GM23338 (cell line): ENCODE results near the gene ADA.

ENCODE experiments used
- CREB1 ChIP-seq: fragments of 250-450 bp; sonication (Bioruptor Pico); IDR thresholded peaks from 2 replicates; pipeline ENCODE4 v1.5.0; 2020; ENCODE audit warnings: low read depth, mild to moderate bottlenecking, moderate library complexity
- CTCF ChIP-seq, 2 experiments: fragments of 200-600 bp in 1 of 2; sonication (generic) in 1 of 2; conservative IDR thresholded peaks; 2 replicates each; pipeline versions ENCODE4 v1.5.1 to v1.6.1; 2016 to 2017; ENCODE audit warnings: antibody characterized with exemption in 2 of 2, low read depth in 2 of 2, mild to moderate bottlenecking in 2 of 2, moderate library complexity in 1 of 2
- ETS1 ChIP-seq: IDR thresholded peaks from 2 replicates; pipeline ENCODE4 v1.6.1; 2016; ENCODE audit warnings: antibody characterized with exemption
- EZH2 ChIP-seq: fragments of 200-600 bp; sonication (generic); IDR thresholded peaks from one replicate; pipeline ENCODE4 v1.8.0; 2017; ENCODE audit warnings: antibody characterized with exemption, mild to moderate bottlenecking, low read depth; ENCODE audit not compliant: unreplicated experiment
- EZH2phosphoT487 ChIP-seq: fragments of 200-600 bp; sonication (generic); IDR thresholded peaks from one replicate; pipeline ENCODE4 v1.8.1; 2018; ENCODE audit warnings: antibody characterized with exemption; ENCODE audit not compliant: unreplicated experiment
- JUNB ChIP-seq: IDR thresholded peaks from one replicate; pipeline ENCODE4 v1.6.1; 2016; ENCODE audit warnings: antibody characterized with exemption; ENCODE audit not compliant: unreplicated experiment
- NANOG ChIP-seq: IDR thresholded peaks from 2 replicates; pipeline ENCODE4 v1.6.1; 2016; ENCODE audit warnings: antibody characterized with exemption, borderline replicate concordance
- POLR2AphosphoS5 ChIP-seq: IDR thresholded peaks from 2 replicates; pipeline ENCODE4 v1.6.1; 2016; ENCODE audit warnings: antibody characterized with exemption, low read depth
- REST ChIP-seq: IDR thresholded peaks from one replicate; pipeline ENCODE4 v1.6.1; 2018; ENCODE audit warnings: antibody characterized with exemption; ENCODE audit not compliant: unreplicated experiment
- STAT1 ChIP-seq: IDR thresholded peaks from one replicate; pipeline ENCODE4 v1.6.1; 2016; ENCODE audit warnings: antibody characterized with exemption; ENCODE audit not compliant: unreplicated experiment
- ZNF114 ChIP-seq: fragments of 250-450 bp; sonication (Bioruptor Pico); IDR thresholded peaks from 2 replicates; pipeline ENCODE4 v1.5.0; 2020; ENCODE audit warnings: mild to moderate bottlenecking, moderate library complexity
- ZNF331 ChIP-seq: fragments of 250-450 bp; sonication (Bioruptor Pico); IDR thresholded peaks from 2 replicates; pipeline ENCODE4 v1.5.0; 2020; ENCODE audit warnings: low read depth, mild to moderate bottlenecking, moderate library complexity

DNA sequence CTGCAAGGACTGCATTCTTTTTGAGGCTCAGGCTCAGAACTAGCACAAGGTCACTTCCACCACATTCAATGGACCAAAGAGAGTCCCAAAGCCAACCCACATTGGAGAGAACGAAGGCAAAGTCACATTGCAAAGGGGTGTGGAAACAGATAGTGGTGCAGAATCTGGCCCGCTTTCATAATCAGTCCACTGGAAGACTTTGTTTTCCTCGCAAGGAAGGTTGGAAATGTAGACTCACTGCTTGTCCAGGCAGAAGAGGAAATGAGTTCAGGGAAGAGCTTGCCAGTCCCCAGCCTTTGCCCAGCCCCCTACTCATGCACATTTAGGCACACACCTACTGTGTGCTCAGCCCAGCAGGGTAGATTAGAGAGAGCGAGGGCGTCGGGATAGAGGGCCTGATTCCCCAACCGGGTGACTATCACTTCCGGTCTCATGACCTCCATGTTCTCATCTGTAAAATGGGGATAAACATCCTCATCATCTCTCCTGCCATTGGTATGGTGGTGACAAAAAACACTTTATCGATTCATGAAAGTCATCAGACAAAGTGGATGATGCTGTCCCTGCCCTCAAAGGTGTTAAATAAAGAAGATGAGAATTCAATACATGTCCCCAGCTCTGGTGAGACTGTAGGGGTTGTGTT lies 39.4 kb upstream of the ADA start:
- no peak for TF ChIP-seq CTCF (conservative IDR thresholded peaks at IDR 0.05; ENCODE audit: low read depth in 2 of 2)
- no peak for TF ChIP-seq CREB1 (CRISPR knock-in tag)
- TF ChIP-seq EZH2phosphoT487: no peak
- no peak for TF ChIP-seq EZH2
- TF ChIP-seq POLR2AphosphoS5: no peak
- no peak for TF ChIP-seq NANOG
- TF ChIP-seq ZNF331: no peak
- no peak for TF ChIP-seq REST
- no peak for TF ChIP-seq ZNF114 (CRISPR knock-in tag)
- no peak for TF ChIP-seq JUNB
- TF ChIP-seq ETS1: no peak
- TF ChIP-seq STAT1: no peak
